NOMO-1 treated with dmso at 0.1 percent for 144 hours (cell line): ENCODE measurements around the gene CTBS.
A peak's percentile ranks its signal among the peaks of the same experiment; 100 is the strongest.

Experiments used
- DNase-seq: peaks from one replicate; lab custom pipeline; 2025; ENCODE audit not compliant: unreplicated experiment; lab: John Stamatoyannopoulos, UW

Gene CTBS

DNA sequence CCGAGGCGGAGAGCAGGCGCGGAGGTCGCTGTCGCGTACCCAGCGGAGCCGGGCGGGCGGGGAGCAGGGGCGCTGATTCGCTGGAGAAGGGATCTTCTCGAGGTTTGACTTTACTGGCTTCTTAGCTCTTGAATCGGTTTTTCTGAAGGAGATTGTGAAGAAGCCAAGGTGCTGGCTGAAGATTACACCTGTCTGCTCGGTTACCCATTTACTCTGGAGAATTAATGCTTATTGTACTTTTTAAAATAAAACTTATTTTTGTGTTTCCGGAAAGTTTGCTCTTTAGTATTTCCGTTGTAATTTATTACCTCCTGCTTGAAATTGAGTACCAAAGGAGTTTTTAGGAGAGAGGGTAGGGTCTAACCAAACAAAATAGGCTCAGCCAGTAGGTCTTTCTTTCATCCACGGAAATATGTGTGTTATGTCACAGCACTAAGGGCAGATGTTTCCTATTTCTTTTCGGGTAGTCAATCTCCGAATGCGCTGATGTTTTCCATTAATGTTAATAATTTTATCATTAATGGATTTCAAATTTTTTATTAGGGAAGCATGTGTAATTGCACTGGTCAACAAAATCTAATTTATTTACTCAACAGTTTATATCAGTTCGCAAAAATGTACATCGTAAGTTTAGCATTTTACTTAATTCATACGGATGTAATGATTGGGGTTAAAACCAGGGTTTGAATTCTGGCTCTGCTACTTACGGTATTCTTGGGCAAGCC, 67.3 kb downstream of the CTBS start:
- DNase-seq, result no peak

DNA sequence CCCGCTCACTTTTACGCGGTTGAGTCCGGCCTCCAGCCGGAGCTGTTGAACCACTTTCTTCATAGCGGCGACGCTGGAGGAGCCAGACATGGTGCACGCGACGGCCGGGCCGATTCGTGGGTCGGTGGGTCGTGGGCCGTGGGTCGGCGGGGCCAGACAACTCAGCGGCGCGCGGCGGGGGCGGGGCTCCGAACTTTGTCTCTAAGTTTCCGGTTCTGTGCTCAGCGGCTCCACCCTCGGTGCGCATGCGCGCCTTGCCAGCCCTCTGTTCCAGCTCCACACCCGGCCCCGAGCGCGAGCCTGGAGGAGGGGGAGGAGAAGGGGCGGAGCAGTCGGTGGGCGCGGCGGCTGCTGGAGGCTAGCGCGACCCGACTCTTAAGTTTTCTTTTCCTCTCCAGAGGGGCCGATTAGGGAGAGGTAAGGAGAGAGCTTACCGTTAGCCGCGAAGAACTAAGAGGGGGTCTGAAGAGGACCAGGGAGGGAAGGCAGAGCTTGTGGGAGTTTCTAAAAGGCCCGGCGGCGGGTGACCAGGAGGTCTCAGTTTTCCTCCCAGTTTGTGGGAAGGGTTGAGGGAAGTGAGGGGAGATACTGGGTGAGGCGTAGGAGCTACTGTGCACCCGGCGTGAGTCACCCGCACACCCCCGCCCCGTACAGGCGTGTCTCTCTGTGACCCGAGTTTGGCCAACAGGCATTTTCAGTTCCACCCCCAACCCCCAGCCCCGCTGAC, 68.1 kb downstream of the CTBS start, which contains the start of the genes GNG5 and SPATA1:
GNG5 (minus strand) TSS at position 580 of the 727 bp plus-strand sequence; CDS start at position 90, 490 bp downstream.
SPATA1 (plus strand) TSS at position 385 of the 727 bp plus-strand sequence. CDS start 9,974 bp downstream, outside the sequence.
- peak; percentile 97 for DNase-seq

DNA sequence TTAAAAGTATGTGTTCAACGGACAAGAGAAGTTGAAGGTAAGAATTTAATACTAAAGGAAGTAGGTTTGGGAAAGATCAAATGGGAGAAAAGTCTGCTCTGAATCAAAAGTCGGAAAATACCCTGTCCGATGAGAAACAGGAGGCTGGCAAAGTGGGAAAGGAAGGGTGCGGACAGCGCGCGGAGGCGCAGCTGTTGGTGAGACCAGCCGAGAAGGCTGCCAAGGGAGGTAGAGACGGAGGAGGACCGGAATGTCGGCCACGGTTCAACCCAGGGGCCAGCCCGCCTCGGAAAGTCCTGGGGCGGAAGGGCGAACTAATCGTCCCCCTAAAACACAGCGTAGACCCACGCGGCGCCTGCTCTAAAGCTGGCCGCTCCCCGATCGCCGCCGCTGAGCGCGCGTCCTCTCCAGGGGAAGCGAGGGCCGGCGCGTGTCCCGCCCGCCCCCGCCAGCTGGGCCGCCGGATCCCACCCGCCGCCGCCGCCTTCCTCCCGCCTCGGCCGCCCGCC, 68.7 kb downstream of the CTBS start:
- no peak for DNase-seq

- no peak for DNase-seq
Measured at GRCh38 chr1:84504580-84505492, 69.4 kb downstream of the CTBS start.

DNA sequence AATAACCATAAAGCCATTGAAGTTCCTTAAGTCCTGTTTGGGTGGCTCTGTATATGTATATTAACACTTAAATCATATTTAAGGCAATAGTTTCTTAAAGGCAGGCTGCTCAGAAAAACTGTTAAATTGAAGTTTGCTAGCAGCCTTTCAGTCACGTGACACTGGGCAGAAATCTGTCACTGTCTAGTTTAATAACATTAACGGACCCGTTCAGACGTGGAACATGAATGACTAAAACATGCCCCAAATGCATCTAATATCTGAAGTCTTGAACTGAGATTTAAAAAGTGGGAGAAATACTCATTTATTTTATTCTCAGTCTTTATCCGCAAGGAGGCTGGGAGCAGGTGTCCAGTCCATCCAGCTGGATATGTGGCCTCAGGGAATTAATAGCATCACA, 71.3 kb downstream of the CTBS start:
- no peak for DNase-seq
